GM18508 (cell line): ENCODE results near the gene TBX2.
"Not testable (repeated sequence)": the region's sequence is repeated elsewhere in the genome, so short reads cannot be mapped to it uniquely, and the experiment has no call there.

Experiments
- ATAC-seq: cut with Tn5 transposase; IDR thresholded peaks from one replicate; pipeline ENCODE4 v1.9.1; 2021; ENCODE audit warnings: moderate number of reproducible peaks; ENCODE audit not compliant: insufficient read depth, unreplicated experiment

TBX2 gene

GRCh38 chr17:61399131-61400065 lies at the start of gene TBX2:
Gene TBX2, plus strand, starts transcription at chr17:61399843. Its CDS starts 334 bp downstream, at chr17:61400177.
- no peak for ATAC-seq

GRCh38 chr17:61351745-61352407 lies 47.8 kb upstream of the TBX2 start:
- no peak for ATAC-seq

DNA sequence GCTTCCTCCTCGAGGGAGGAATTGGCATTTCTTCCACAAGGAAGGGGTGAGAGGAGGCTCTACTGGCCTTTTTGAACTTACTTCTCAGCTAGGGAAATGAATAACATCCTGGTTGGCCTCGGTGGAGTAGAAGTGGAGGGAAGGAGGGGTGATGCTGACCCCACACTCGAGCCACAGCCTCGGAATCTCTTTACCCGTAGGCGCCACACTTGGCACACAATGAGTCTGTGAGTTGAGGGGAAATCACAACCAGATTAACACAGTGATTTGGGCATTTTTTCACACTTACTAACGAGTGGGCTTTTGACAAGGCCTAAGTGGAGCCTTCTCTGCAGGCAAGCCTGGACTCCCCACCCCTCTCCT lies 47.3 kb upstream of the TBX2 start:
- no peak for ATAC-seq

GRCh38 chr17:61352781-61353491 lies 46.7 kb upstream of the TBX2 start:
- no peak for ATAC-seq

- ATAC-seq, result no peak
Observed at GRCh38 chr17:61353615-61354014, 46.0 kb upstream of the TBX2 start.

DNA sequence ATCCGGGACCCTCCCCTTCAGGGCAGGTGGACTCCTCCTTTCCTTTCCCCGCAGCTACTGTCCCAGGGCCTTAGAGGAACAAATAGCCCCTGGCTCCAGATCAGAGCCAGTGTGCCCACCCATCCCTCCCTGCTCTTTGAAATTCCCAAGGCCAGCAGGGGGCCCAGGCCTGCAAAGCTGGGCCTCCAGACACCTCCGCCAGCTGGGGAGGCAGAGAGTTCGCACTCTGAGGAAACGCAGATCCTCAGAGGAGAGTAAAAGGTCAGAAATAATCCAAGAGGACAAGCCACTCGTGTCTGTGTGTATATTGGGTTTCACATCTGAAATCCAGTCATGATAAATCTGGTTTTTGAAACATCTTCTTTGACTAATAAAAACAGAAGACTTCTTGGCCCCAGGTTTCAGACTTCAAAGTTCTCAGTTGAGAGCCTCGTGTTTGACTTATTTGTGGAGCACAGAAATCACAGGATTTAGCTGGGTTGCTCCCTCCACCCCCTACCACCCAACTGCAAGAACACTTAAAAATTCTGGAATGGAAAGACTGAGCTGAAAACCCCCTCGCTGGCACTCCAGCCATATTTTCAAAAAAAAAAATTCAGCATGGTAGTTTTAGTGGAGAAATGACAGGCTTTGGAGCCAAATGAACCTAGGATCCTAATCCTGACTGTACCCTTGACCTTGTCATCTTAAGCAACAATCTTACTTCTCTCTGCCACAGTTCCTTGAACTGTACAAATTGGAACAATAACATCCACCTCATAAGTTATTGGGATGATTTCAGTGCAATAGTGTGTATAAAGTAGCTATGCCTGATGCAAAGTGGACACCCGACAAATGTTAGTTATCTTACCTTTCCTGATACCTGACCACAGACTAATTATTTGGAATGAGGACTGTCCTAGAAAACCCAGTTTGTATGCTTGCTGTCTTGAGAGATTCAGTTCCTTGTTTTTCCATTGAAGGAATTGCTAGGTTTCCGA lies 44.5 kb upstream of the TBX2 start:
- no peak for ATAC-seq

- not testable (repeated sequence) for ATAC-seq
Observed at GRCh38 chr17:61357061-61357460, 42.6 kb upstream of the TBX2 start.

- ATAC-seq, result not testable (repeated sequence)
Observed at GRCh38 chr17:61359513-61359912, 40.1 kb upstream of the TBX2 start.

GRCh38 chr17:61360318-61360943 lies 39.2 kb upstream of the TBX2 start:
- no peak for ATAC-seq

DNA sequence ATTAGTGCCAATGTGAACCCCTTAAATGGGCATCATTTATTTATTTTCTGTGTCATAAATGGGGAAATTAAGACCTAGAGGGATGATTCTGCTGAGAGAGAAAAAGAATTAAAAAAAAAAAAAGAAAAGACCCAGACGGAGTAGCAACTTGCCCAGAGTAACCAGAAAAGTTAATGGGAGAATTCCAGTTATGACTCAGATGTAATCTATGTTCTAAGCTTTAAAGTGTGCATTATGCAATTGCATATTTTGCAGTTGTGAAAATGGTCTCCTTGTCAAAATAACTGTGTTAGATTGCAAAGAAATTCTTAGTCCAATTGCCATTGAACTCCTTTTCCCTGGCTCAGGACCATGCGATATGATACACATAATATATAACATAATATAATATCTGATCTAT lies 38.6 kb upstream of the TBX2 start:
- ATAC-seq, result no peak

DNA sequence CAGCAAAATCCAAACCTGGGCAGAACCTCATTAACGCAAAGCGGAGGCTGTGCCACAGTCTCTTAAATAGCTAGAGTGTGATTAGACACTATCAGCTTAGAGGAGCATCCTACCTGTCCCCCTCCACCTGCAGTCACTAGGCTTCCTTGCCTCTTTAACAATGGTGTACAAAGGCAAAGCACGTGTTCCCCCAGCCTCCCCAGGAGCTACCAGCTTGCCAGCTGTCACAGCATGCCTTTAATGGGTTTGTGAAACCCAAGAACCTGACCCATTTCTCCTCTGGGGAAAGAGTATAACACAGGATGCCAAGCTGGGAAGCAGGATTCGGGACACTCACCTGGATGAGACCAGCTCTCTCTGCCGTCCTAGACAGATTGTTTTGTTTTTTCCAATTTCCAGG lies 37.2 kb upstream of the TBX2 start:
- no peak for ATAC-seq

DNA sequence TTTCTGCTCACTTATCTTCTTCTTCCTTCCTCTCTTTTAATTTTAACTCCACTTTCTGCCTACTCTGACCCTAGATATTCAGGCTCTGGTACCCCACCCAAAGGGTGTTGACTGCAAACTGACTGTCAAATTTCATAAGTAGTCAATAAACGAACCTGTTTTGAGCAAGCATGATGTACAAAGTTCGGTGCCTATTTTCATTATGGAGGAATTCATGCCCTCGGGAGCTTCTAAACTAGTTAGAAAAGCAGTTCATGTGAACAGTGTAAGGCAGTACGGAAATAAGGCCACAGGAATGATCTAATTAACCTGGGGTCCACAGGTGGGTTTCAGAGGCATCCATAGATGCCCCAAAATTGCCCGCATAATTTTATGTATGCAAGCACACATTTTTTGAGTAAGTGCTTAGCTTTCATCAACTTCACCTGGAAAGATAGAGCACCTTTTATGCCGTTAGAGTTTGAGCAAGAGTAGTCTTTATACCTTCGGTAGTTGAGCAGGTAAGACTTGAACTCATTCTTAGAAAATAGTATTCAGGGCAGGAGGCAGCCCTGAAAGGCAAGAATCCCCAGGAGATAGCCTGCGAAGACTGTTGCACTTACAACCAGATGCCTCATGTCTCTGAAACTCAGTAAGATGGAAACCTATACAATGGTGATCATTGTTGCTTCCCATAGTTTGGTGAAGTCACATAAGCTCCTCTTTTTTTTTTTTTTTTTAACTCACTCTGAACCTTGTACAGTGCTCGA lies 36.6 kb upstream of the TBX2 start:
- no peak for ATAC-seq

GRCh38 chr17:61363601-61364462 lies 35.8 kb upstream of the TBX2 start:
- no peak for ATAC-seq

DNA sequence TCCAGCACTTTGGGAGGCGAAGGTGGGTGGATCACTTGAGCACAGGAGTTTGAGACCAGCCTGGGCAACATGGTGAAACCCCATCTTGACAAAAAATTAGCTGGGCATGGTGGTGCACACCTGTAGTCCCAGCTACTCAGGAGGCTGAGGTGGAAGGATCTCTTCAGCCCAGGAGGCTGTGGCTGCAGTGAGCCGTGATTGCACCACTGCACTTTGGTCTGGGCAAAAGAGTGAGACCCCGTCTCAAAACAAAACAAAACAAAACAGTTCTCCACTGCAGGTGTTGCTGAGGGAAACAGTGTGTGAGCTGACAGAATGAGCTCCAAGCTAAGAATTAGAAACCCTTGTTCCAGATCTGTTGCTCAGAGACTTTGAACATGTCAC lies 35.2 kb upstream of the TBX2 start:
- no peak for ATAC-seq

DNA sequence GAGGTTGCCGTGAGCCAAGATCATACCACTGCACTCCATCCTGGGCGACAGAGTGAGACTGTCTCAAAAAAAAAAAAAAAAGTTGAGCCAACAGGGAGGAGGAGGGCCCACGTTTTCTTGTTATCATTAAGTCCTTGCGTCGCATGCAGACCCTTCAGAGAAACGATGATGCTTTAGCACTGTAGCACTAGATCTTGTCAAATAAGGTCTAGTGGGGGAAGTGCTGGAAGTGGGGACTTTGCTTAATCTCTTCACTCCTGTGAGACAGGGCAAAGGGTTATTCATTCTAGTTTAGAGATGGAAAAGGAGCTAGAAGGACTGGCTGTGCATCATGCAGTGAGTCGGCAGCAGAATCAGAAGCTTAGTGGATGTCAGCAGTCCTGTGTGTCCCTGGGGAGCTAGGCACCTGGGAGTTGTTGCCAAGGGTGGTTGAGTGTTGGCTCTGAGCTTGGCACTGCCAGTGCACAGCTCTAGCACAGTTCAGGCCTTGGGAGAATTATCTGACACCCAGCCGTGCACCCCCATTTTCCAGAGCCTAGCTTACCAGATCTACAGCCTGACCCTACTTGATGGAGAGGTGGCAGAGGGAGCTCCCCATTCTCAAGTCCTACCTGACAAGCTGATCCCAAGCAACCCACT lies 33.4 kb upstream of the TBX2 start:
- ATAC-seq, result no peak

DNA sequence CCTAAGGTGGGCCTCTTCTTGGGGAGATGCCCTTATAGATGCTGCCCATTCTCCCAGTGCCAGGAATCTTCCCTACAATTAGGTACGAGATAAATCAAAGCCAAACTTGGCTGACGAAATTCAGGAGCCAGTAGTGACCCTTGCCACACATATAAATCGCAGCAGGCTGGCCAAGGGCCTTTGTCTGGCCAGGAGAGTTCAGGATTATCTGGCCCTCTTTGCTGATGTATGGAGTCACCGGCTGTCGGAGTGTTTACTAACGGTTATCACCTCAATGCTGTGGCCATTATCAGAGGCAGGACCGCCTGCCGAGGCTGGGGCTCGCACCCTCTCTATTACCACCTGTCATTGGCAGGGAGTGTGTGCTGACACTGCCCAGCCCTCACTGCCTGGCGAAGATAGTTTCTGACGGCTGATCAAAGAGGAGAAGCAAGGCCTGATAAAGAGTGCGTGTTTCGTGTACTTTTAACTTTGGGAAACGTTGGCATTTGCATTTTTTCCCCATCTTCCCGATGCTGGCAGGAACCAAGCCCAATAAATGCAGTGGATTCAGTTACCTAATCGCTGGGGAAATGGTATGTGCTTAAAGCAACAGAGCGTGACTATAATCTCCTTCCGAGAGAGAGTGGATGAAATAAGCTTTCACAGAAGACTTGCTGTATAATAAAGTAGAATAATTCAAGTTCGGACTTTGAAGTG lies 32.8 kb upstream of the TBX2 start:
- ATAC-seq, result no peak
